ENCODE results near the gene DHRS4. TPM values are rescaled to one million over a fixed set of nuclear protein-coding genes. Genes with fewer than 3 reads are reported as not detected.

Gene DHRS4
- total and polyA plus RNA-seq, 2 of the 13 experiments (the other 11 are each of a cell fraction or from before 2014, with no cell fraction given): 23.9 to 45.1 TPM

- no peak for TF ChIP-seq ZBTB46 (CRISPR knock-in tag; IDR thresholded peaks at IDR 0.05; ENCODE audit: borderline replicate concordance)
- TF ChIP-seq KLF6 (CRISPR knock-in tag; IDR thresholded peaks at IDR 0.05): no peak
- no peak for TF ChIP-seq SETDB1 (CRISPR knock-in tag; IDR thresholded peaks at IDR 0.05; ENCODE audit: borderline replicate concordance)
- no peak for TF ChIP-seq ZNF350 (CRISPR knock-in tag; IDR thresholded peaks at IDR 0.05; ENCODE audit: borderline replicate concordance, low read depth)
- TF ChIP-seq ZIK1 (CRISPR knock-in tag; IDR thresholded peaks at IDR 0.05; ENCODE audit: borderline replicate concordance, low read depth): no peak
- TF ChIP-seq DDIT3 (CRISPR knock-in tag; IDR thresholded peaks at IDR 0.05): no peak
- no peak for TF ChIP-seq SYNCRIP (IDR thresholded peaks at IDR 0.05; ENCODE audit: insufficient read depth, low read depth, low read length)
- no peak for TF ChIP-seq ZNF160 (CRISPR knock-in tag; IDR thresholded peaks at IDR 0.05)
- TF ChIP-seq MZF1 (CRISPR knock-in tag; IDR thresholded peaks at IDR 0.05; ENCODE audit: borderline replicate concordance): no peak
- peak; percentile 91; the same call in 1 of the 2 replicates for TF ChIP-seq TSC22D2 (CRISPR knock-in tag; IDR thresholded peaks at IDR 0.05; ENCODE audit: borderline replicate concordance)
- no peak for TF ChIP-seq CHCHD3 (CRISPR knock-in tag; IDR thresholded peaks at IDR 0.05)
- peak; percentile 87; the same call in 1 of the 2 replicates for TF ChIP-seq KIAA2018 (CRISPR knock-in tag; IDR thresholded peaks at IDR 0.05; ENCODE audit: borderline replicate concordance)
- TF ChIP-seq CEBPB (IDR thresholded peaks at IDR 0.05; ENCODE audit: borderline replicate concordance, low read depth, low read length): no peak
- no peak for TF ChIP-seq ZSCAN30 (CRISPR knock-in tag; IDR thresholded peaks at IDR 0.05)
- TF ChIP-seq ZNF446 (CRISPR knock-in tag; IDR thresholded peaks at IDR 0.05): no peak
- no peak for TF ChIP-seq GABPA (IDR thresholded peaks at IDR 0.05; ENCODE audit: low read depth, low read length)
- TF ChIP-seq GABPA (CRISPR knock-in tag; IDR thresholded peaks at IDR 0.05; ENCODE audit: low read depth): no peak; the same call in 1 of the 2 replicates
- TF ChIP-seq HOXD1 (CRISPR knock-in tag; IDR thresholded peaks at IDR 0.05): no peak; the same call in 1 of the 2 replicates
- TF ChIP-seq HNRNPH1 (optimal IDR thresholded peaks at IDR 0.05; ENCODE audit: low read depth, low read length): no peak
- TF ChIP-seq ZFP62 (CRISPR knock-in tag; IDR thresholded peaks at IDR 0.05): no peak
Measured at GRCh38 chr14:24013654-24014514, 60.3 kb downstream of the DHRS4 start (continued).
